Stimulated activated CD8-positive, alpha-beta memory T cell treated with anti-CD3 and anti-CD28 coated beads, Interleukin-4, amount 100 ng/mL, for 4 hours (primary cell): ENCODE results near the gene NAA80.
A peak's percentile ranks its signal among the peaks of the same experiment; 100 is the strongest.

Experiments used
- DNase-seq, 2 donors: peaks; one replicate each; pipeline ENCODE4 v3.0.0-alpha.2; 2020; ENCODE audit warnings: low read depth in 2 of 2, low spot score in 1 of 2

NAA80 gene, protein sequence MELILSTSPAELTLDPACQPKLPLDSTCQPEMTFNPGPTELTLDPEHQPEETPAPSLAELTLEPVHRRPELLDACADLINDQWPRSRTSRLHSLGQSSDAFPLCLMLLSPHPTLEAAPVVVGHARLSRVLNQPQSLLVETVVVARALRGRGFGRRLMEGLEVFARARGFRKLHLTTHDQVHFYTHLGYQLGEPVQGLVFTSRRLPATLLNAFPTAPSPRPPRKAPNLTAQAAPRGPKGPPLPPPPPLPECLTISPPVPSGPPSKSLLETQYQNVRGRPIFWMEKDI

DNA sequence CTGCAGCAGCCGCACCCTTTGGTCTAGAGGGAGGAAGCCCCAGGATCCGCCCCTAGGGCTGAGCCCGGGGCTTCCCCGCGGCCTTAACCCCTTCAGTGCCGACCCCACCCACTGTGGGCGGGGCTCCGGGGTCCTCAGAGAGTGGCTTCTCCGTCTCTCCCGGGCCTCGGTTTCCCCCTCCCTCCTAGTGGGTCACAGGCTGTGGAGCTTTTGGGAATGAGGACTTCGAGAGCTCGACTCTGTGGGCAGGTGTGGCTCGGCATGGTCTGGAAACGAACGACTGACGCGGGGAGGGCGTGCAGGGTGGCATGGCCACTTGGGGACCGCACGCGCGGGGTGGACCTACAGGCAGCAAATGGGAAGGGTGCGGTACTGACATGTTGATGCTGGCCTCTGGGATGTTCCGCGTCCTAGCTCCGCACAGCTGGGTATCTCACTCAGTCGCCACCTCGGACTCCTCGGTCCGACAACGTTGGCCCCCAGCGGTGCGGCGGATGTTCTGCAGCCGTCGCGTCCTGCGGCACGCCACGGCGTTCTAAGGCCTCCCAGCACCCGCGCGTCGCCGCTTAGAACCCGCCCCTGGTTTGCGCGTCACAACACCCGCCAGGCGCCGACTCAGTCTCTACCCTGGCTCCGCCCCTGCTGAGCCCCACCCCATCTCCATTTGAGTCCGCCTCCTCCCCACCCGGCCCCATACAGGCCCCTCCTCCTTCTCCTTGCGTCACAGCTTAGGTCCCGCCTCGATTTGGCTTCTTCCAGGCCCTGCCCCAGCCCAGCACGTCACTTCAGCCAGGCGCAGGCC lies at the start of gene NAA80, which contains the start of gene HYAL3:
NAA80 (minus strand) TSS at position 570 of the 802 bp plus-strand sequence. CDS start 1,942 bp downstream, outside the sequence.
HYAL3 (minus strand) TSS at position 570 of the 802 bp plus-strand sequence. CDS start 3,803 bp downstream, outside the sequence.
- peak; percentile 99 for DNase-seq

DNA sequence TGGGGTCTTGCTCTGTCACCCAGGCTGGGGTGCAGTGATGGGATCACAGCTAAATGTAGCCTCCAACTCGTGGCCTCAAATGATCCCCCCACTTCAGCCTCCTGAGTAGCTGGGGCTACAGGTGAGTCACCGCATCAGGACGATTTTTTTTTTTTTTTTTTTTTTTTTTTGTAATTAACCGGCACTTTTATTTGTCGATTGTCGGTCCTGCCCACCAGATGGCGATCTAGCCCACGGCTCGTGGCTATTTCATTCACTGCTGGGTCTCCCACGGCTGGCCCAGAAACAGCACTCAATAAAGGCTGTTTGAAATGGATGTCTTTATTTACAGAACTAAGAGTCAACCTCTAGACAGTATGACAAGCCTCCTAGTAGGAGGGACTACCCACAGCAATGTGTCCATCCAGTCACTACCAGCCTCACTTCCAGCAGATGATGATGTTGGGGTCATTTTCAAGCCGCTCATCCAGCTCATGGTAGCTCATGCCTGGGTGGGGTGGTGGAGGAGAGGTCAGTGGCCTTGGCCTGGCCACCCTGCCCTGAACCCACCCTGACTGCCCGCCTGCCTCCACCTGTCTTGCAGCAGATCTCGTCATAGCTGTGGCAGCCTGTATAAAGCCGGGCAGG lies 48.1 kb upstream of the NAA80 start:
- peak; percentile 47 to 60 for DNase-seq

DNA sequence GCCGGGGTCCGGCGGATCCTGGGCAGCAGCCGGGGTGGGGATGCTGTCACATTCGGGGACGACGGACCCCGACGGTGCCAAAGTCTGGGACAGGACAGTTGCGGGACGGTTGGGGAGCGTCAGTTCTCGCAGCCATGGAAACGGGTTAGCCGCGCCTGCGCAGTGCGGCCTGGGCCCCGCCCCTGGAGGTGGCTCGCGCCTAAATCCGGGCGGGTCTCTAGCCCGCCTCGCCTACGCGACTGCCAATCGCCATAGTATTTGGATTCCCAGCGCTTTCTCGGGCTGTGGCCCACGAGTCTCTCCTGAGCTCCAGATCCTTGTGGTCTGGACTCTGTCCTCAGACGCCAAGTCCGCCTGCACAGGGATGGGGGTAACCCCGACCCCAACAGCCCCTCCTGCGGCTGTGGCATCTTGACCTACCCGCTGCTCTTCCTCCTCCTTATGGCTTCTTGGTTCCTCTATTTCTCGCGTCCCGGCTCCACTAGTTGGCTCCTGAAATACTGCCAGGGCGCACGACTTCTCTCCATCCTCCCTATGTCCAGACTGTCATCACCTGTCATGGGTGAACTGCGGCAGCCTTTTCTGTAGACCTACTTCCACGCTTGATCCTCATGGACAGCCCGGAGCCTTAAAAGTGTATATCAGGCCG lies 46.5 kb upstream of the NAA80 start, which contains the start of gene ZMYND10:
ZMYND10 (minus strand) TSS at position 147 of the 649 bp plus-strand sequence. CDS start 153 bp downstream, outside the sequence.
- peak; percentile 35 to 47 for DNase-seq

DNA sequence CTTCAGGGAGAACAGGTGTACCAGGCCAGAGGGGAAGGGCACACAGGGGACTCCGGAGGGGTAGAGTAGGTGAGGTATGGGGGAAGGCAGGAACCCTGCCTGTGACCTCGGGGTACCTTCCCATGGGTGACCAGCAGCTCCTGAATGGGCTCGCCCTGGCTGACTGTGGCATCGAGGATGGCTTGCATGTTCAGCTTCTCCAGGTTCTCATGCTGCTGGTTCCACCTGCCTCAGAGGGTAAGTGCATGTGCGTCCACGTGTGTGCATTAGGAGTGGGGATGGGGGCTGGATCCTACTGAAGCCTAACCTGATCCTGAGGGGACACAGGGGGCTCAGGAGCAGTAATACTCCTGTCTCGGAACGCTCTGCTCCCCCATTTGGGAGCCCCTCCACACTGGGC lies 45.8 kb upstream of the NAA80 start:
- DNase-seq, result no peak

DNA sequence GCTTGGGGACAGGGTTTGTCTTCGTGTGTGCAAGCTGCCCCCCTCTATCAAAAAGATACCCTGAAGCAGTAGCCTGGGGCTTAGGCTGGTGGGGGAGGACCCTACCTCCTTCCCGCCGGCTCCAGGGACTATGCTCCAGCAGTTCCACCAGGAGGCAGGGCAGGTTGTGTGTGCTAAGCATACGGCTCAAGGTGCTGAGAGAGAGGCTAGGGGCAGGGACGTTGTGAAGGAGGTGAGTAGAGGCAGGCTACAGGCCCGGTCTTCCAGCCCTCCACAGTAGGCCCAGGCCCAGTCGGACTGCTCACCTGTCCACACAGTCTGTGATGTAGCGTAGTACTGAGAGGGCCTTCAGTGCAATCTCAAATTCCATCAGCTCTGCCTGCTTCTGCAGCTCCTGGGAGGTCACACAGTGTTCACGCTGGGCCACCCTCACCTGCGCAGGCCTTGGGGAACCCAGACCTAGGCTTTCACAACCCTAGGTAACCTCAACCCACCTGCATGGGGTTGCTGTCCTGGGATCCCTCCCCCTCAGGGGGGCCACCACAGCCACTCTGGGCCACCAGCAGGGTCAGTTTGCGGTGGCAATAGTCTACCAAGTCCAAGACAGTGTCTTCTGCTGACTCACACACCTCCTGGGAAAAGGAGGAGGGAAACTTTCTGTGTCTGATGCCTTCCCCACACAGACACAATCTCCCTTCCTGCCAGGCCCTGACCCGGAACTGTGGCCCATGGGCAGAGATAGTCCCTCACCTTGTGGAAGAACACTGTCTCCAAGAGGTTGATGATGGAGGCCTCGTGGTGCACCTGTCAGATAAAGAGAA lies 43.8 kb upstream of the NAA80 start:
- DNase-seq, result no peak

DNA sequence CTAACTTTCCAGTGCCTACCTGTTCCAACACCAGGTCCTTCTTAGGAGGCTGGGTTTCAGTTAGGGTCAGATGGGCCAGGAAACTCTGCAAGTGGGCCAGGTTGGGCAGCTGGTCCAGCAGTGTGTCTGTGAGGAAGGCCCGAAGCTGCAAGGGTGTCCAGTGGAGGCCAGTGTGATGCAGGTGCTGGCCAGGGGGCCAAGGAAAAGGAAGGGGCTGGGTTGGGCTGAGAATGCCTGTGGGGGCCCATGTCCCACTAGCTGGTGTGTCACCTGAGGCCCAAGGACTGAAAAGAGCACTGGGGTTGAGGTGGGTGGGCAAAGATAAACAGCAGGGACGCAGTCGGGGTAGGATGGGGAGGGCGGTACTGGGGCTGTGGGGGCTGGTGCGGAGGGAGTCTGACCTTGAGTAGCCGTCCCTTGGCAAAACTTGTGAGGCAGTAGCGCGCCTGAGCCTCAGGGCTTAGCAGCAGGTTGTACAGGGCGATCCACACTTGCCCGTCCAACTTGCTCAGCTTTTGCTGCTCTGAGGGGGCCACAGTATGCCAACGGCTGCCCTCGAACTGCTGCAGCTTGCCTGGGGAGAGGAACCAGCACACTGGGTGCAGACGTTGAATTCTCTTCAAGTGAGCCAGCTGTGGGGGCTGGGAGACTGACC lies 42.9 kb upstream of the NAA80 start:
- DNase-seq, result no peak

DNA sequence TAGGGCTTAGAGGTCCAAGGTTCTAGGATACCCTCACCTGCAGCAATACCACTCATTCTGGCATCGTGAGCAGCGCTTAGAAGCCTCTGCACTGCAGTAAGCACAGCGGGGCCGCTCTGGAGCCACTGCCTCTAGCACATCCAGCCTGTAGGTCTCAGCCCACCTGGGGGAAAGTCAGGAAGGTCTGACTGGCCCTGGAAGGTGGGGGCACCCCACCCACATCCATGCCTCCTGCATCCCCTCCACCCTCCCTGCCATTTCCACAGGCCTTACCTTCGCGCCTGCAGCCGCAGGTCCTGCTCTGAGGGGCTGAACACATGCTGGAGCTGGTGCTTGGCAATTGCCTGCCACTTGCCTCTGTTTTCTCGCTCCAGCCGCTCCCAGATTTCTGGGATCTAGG lies 42.3 kb upstream of the NAA80 start:
- no peak for DNase-seq

DNA sequence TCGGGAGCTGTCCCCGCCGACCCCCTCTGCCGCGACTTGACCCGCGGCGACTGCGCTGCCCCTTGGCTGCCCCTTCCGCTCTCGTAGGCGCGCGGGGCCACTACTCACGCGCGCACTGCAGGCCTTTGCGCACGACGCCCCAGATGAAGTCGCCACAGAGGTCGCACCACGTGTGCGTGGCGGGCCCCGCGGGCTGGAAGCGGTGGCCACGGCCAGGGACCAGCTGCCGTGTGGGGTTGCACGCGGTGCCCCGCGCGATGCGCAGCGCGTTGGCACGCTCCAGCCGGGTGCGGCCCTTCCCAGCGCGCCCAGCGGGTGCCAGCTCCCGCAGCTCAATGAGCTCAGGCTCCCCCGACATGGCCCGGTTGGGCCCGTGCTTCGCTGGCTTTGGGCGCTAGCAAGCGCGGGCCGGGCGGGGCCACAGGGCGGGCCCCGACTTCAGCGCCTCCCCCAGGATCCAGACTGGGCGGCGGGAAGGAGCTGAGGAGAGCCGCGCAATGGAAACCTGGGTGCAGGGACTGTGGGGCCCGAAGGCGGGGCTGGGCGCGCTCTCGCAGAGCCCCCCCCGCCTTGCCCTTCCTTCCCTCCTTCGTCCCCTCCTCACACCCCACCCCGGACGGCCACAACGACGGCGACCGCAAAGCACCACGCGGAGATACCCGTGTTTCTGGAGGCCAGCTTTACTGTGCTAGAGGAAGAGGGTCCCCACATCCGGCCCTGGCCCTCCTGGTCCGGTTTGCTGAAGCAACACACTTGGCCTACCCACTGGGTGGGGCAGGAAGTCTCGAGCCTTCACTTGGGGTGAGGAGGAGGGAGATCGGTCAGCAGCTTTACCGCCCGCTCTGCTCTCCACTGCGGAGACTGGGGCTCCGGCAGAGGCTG lies 41.5 kb upstream of the NAA80 start, which contains the start of gene RASSF1:
RASSF1 (minus strand) TSS at position 389 of the 882 bp plus-strand sequence; CDS start at position 358, 31 bp downstream.
- peak in 1 of 2 donors; percentile 44 for DNase-seq

DNA sequence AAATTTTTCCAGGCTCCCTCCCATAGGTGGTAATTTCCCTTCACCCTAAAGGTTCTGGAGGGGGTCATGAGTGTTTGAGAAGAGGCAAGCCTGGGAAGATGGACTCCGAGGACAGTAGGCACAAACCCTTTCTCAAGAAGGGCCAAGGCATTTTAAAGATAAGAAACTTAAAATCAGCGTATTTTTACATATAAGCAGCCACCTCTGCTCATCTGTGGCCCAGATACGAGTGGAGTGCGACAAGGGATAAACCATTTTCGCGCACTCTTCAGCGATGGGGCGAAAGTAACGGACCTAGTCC lies 40.9 kb upstream of the NAA80 start:
- no peak for DNase-seq

DNA sequence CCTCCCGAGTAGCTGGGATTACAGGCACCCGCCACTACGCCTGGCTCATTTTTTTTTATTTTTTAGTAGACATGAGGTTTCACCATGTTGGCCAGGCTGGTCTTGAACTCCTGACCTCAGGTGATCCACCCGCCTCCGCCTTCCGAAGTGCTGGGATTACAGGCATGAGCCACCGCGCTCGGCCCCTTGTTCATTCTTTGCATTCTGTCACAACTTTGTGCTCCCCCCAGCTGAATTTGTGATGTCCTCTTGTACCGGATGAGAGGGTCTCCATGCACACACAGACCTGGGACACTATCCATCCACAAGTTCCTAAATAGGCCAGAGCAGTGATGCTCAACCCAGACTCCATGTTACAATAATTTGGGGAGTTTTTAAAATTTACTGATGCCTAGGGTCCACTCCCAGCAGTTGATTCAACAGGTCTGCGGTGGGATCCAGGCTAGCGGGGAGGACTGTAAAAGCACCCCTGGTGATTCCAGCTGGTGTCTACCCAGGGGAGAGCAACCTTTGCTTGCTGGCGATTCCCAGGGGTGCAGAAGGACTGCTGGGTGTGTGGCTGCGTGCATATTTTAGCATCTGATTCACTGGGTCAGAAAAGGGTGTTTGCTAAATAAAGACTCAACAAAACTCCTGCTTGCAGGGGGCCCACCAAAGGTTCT lies 40.4 kb upstream of the NAA80 start:
- DNase-seq, result no peak

DNA sequence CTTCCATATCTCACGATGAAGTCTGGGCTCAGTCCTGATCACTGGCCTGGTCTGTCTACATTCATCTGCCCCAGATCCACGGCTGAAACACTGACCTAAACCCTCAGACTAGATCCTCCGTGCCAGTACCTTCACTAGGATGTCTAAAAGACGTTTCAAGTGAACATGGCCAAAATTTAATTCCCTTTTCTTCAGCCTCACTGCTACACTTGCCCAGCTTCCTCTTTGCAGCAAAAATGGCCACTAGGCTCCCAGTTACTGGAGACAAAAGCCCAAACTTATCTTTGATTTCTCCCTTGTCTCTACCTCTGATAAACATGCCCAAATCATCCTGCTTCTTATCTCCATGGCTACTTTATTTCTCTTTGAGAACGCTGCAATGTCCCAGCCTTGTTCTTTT lies 39.8 kb upstream of the NAA80 start:
- DNase-seq, result no peak

DNA sequence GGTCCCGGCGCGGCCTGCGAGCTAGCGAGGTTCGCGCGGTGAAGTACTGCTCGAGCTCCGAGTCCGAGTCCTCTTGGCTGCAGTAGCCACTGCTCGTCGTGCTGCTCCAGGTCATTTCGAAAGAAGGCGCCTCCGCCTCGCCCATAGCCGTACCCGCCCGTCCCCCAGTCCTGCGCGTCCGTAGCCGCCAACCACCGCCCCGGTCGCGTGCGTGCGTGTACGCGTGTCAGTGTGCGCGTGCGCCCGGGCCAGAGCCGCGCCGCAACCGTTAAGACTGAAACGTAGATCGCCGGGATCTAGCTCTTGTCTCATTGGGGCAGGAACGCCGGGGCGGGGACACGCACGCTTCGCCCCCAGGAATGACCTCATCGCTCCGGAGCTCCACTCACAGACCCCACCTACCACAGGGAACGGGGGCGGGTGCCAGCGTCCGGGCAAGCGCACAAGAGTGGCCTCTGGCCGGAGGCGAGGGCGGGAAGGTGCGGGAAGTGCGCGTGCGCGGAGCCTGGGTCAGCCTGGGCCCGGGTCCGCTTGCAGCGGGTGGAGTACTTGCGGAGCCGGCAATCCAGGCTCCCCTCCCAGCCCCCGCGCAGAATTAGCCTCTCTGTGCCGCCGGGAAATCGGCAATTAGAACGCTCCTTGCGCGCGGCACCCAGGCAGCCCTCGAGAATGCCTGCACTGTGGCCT lies 38.1 kb upstream of the NAA80 start:
- peak; percentile 82 to 93 for DNase-seq

DNA sequence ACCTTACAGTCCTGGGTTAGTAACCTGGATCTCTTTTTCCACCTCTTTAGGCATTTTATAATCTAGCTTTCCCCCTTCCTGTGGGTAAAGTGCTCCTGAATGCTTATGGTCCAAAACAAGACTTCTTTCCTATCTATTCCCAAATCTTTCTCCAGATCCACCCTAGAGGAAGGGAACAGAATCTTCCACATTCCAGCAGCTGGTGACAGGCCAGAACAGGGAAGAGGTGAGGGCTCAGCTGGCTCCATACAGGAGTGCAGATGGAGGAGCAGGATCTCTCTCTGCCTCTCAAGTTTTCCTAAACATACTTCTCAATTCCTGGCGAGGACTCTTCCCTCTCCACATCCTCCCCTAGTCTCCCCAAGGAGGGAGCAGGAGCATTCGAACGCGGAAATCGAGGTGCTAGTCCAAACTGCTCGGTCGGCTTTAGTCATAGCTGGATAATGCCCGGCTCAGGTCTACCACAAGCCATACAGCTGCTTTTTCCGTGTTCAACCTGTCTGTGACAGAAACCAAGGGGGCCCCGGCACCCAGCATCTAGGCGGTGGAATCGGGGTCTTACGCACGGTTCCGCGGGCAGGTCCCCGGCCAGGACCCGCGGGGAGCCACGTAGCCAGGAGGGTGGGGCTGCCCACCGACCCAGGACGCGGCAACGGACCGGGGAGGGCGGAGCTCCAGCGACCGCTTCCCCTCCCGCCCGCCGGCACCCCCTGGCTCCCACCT lies 37.4 kb upstream of the NAA80 start:
- no peak for DNase-seq

DNA sequence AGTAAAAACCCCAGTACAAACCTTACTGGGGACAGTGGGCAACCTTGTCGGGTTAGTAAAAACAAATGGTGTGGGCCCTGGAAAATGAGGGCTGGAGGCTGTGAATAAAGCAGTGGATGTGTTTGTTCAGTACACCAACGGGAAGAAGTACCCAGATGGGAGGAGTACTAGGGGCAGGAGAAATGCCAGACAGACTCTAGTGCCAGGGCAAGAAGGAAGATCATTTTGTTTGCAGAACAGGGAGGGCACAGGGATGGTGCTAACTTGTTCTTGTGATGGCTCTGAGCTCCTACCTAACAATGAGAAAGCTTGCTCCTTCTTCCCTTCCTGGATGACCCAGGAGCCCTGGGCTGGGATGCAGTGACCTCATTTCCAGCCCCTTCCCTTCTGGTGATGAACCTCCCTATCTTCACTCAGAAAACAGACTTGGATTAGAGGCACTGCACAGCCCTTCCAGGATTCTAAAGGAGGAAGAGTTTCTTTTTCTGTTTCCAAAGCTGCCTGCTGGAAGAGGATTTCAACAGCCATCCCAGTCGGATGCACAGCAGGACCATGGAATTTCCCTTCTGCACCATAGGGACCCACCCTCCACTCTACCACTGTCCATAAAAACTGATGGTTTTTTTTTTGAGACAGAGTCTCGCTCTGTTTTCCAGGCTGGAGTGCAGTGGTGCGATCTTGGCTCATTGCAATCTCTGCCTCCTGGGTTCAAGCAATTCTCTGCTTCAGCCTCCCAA lies 35.3 kb upstream of the NAA80 start:
- no peak for DNase-seq

DNA sequence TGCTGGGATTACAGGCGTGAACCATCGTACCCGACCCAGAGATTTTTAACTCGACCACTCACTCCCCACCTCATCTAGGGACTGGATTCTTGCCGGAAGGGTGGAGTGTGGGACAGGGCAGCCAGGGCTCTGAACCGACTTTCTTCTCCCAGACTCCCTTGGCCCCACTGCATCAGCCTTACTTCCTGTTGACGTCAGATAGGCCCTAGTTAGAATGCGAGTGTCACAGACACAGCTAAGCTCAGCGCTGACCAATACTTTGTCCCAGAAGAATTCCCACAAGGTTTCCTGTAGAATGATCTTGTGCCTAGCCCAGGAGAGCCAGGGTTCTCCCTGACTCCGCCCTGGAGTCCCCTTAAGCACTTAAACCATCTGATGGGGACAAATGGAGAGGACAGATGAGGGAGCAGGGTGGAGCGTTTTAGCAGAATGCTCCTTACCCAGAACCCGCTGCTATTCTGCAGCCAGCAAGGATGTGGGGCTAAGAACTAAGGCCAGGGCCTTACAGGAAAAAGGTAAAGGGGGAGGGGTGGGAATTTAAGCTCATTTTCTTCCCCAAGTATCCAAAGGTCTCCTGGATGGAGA lies 34.6 kb upstream of the NAA80 start:
- DNase-seq, result no peak

DNA sequence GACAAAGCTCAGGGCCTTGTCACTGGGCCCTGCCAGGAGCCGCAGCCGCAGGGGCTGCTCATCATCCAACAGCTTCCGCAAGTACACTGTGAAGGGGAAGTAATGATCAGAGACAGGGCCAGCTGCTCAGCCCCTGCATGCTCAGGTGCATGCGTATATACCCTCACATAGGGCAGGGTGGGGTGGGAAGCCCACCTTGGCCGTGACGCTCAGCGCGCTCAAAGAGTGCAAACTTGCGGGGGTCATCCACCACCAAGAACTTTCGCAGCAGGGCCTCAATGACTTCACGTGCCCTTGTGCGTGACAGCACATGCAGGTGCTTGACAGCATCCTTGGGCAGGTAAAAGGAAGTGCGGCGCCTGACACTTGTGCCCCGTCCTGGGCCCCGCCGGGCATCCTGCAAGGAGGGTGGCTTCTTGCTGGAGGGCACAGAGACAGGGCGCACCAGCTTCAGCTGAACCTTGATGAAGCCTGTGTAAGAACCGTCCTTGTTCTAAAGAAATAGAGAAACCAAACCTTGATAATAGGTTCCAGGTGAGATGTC lies 32.2 kb upstream of the NAA80 start:
- DNase-seq, result no peak
